Measurements from ENCODE around the gene RASAL3.

The RASAL3 gene

GRCh38 chr19:15471639-15472101 lies 7.3 kb upstream of the RASAL3 start:
- no peak for FAIRE-seq

- FAIRE-seq: no peak
Observed at GRCh38 chr19:15469513-15470297, 5.4 kb upstream of the RASAL3 start.

DNA sequence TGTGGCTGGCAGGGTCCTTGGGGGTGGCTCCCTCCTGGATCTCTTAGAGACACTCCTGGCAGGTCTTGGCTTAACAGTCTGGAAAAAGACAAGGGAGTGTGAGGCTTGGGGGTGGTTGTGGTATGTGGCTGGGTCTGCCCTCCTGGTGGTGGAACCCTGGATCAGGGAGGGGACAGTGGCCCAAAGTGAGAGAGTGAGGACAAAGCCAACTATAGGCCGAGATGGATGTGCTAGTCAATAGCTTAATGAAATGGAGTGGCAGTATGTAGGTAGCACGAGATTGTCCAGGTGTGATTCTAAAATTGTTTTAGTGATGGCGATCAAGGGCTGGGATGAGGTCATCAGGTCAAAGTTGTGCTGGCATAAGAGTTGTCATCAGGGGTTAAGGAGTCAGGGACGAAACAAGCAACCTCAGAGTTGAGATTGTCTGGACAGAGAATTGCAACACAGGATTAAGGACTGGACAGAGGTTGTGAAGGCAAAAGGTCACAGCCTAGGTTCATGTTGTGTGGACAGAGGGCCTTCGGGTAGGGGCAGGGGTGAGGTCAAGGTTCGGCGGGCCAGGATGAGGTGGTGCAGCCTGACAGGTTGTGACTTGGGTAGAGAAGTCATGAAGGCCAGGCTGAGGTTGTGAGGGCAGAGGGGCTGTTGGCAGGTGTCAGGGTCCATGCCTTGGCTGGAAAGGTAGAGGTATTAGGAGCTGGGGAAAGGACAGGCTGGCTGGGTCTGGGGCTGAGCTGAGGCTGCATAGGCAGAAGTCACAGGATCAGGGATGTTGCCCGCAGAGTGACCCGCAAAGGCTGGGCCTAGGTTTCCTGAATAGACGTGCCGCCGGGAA lies 4.5 kb upstream of the RASAL3 start:
- FAIRE-seq: no peak

DNA sequence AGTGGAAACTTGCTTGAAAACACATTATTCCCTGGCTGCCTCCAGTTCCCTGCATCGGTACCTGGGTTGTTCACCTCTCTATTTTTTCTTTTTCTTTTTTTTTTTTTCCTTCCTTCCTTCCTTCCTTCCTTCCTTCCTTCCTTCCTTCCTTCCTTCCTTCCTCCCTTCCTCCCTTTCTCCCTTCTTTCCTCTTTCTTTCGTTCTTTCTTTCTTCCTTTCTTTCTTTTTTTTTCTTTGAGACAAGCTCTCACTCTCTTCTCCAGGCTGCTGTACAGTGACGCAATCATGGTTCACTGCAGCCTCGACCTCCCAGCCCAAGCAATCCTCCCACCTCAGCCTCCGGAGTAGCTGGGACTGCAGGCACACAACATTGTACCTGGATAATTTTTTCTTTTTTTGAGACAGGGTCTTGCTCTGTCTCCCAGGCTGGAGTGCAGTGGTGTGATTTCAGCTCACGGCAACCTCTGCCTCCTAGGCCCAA lies 3.4 kb upstream of the RASAL3 start:
- FAIRE-seq: no peak

DNA sequence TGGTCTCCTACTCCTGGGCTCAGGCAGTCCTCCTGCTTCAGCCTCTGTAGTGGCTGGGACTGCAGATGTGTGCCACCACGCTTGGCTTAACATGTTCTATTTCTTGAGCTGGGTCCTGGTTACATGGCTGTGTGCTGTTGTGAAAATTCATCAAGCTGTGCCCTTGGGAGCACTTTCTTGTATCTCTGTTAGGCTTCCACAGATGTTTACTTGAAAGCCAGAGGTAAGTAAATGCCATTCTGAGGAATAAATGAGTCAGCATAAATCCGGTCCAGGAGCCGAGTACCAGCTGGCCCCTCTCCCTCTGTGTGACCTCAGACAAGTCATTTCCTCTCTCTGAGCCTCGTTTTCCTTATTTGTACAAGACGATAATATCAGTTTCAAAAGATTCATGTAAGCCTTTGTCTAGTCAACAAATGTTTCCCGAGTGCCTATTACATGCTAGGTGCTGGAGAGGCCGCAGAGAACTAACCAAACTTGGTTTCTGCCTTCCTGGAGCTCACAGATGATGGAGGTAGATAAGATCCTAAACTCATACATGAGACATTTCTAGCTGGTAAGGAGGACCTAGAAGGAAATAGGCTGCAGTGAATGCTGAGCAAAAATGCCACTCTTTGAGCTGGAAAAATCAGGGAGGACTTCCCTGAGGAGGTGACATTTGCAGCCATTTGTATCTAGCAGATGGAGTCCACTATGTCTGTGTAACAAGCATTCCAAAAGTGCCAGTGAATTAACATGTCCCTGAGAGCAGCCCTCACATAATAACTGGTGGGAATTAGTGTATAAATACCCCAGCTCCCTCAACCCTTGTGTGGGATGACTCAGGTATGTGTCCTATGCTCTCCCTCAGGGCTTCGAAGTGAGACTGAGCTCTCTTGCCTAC lies 2.7 kb upstream of the RASAL3 start:
- no peak for FAIRE-seq

DNA sequence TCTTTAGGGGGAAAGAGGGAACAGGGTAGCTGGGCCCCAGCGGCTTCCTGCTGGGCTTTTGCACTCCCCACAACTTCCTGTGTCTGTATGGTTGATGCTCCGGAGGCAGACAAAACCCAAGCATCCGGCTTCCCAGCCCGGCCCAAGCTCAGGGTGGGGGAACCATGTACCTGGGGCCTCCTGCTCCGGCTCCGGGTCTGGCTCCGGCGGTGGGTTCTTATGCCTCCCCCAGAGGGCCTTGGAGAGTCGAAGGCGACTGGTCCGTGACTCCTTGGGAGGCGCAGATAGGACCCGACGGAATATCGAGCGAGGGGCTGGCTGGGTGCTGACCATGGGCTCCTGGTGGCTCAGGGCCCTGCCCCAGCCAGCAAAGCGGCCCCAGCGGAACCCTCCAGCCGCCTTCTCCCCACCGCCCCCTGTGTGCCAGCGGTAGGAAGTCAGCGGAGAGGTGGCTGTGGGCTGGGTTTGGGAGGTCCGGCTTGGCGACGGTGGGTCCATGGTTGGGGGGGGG lies 428 bp downstream of the RASAL3 start:
- no peak for FAIRE-seq

DNA sequence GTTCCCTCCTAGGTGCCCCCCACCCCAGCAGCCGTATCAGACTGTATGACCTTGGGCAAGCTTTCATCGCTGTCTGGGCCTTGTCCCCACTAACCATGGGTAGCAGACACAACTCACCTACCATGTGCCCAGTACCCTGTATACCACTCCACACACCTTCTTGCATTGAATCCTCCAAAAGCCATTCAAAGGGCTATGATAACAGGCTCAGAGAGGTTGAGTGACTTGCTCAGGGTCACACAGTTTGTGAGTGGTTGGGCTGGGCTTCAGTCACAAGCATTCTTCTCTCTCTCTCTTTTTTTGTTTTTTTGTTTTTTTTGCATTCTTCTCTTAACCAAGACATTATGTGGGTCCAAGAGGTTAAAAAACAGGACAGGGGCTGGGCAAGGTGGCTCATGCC lies 2.6 kb downstream of the RASAL3 start:
- no peak for FAIRE-seq

DNA sequence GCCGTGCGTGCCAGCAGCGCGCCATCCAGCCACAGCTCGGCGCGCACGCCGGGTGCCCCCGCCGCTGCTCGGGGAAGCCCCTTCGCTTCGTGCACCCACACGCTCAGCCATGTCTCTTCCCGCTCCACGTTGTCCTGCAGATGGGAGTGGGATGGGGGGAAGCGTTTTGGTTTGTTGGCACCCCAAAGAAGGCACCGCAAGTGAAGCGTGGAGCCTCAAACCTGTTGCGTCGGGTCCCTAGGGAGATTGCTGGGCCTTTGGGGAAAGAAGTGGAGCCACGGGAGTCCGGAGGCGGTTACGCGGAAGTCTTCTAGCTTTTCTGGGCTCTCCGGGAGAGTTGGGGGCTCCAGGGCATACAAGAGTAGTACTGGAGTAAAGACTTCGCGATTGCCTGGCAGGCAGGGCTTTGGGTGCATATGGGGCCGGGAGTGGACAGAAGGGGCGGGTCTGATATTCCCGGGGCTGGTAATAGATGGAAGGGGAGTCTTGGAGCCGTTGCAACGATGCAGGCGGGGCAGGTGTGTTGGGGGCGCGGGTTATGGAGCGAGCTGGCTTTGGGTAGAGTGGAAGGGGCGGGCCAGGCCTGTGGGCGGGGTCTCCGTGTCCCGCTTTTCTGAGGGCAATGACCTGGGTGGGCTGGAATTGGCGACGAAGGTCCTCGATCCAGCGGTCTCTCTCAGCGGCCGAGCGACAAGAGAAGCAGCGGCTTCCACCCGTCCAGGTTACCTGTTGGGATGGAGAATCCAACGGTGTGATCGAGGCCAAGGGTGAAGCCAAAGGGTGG lies 6.5 kb downstream of the RASAL3 start:
- no peak for FAIRE-seq

- FAIRE-seq: no peak
Observed at GRCh38 chr19:15456871-15457700, 7.3 kb downstream of the RASAL3 start.

DNA sequence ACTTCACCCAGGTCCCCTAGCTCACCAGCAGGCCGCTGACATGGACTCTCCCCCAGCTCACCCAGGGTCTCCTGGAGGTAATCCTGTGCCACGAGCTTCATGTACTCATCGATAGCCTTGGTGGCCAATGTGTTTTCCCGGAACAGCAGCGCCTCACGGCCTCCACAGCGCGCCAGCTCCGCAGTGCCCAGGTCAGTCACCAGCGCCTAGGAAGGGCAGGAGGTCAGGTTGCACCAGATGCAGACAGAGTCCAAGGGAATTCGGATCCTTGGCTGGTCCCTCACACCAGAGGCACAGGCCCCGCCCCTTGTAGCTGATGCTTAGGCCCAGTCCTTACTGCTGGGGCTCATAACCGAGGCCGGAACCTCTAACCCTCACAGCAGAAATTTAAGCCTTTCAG lies 7.9 kb downstream of the RASAL3 start:
- no peak for FAIRE-seq

DNA sequence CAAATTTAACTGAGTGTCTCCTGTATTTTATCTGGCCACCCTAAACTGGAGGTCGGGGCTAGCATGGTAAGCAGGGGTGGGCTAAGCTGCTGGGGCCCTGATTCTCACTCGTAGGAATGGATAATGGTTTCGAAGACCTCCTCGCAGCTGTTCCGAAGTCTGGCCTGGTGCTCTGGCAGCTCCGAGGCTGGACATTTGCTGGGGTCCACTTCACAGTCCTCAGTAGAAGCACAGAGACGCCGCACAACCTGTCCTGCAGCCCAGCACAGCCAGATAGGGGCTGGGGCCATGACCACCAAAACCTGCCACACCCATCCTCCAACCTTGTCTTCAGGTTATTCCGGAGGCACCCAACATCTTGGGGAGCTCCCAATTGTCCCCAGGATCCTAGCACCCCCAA lies 8.3 kb downstream of the RASAL3 start:
- FAIRE-seq: no peak

DNA sequence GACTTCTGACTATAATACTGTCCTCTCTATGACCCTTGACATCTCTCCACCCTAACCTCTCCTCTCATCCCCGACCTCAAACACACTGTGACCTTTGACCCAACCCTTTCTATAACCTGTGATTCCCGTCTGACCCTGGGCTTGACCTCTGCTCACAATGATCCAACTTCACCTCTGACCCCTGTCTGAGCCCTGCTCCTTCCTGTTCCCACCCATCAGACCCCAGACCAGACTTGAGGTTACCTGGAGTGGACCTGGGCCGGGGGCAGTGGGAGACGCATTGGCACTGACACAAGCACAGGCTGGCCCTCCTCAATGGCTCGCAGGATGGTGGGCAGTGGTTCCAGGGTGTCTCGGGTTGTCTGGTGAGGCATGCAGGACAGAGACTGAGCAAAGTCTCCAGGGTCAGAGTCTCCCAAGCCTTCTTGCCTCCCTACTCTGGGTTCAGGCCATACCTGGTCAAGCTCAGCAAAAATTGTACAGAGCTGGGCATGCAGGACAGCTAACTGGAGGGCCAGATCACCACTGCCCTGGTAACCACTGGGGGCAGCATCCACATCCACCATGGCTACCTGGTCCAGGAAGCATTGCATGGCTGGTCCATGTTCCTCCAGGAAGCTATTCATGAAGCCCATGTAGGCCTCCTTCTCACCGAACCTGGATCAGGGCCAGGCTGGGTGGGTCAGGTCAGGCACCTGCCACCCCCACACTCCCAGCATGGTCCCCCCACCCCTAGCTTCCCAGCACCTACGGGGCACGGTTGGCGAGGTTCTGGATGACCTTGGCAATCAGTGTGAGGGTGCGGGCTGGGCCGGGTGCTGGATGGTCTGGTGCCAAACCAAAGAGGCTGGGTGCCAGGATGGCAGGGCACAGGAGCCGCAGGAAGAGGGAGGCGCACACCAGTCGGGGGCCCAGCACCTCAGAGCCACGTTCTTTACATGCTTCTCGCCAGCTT lies 10.2 kb downstream of the RASAL3 start:
- no peak for FAIRE-seq

DNA sequence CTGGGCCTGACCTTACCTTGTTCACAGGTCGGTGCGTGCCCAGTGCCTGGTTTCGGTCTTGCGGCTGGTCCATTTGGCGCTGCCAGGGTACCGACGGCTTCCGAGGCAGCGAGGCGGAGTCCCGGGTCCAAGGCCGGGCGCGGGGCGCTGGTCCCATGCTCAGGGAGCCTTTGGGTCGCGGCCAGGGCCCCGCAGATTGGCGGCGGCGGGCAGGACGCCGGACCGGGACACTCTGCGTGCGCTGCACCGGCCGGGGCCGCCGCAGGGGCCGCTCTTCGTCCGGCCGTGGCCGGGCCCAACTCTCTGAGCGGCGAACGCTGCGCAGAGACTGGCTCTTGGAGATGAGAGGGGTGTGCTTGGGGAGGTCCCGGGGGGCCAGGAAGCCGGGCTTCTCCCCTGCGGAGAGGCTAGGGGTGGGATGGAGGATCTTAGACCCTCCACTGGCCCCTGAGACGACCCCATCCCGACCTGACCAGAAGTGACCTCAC lies 11.2 kb downstream of the RASAL3 start:
- no peak for FAIRE-seq

DNA sequence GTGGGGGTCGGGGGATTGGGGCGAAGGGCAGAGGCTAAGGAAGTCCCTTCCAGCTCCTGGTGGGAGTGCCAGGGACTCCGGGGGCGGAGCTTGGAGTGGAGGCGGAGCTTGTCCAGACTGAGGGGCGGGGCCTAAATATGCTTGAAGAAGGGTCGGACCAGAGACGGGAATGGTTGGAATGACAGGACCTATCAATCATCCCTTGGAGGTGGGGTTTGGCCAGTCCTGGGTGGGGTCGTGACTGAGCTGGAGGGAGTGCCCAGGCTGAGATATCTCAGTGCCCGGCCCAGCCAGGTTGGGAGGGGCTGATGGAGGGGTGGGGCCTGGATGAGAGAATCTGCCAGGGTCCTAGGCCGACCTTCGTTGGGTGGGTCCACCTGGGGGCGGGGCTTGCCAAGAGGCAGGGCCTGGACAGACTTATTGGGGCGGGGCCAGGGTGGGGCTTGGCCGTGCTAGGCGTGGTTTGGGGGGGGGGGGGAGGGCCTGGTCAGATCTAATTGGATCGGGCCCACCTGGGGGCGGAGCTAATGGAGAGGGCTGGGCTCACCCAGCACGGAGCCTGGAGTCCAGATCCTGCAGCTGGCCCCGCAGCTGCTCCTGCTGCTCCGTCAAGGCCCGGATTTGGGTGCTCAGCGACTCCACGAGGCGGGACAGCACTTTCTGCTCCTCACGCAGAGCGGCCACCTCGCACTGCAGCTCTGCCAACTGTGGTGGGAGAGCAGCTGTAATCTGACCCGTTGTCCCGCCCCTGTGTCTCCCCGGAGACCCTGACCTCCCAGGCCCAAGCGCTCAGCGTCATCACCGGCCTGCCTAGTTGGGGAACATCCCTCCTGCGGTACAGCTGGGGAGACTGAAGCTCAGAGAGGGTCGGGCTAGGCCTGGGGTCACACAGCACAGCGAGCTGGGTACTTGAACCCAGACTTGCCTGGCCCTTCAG lies 12.0 kb downstream of the RASAL3 start:
- FAIRE-seq: no peak

DNA sequence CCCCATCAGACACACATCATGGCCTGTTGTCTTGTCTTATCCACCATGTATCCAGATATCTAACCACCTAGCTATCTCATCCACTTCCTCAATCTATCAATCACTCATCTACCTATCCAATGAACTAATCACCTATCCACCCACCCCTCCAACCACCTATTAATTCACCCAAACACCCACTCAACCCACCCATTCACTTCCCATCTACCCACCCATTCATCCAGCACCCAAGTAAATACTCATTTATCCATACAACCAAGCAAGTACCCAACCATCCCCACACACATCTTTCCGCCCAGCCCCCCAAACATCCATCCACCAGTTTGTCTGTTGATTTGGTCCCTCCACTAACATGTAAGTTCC lies 13.8 kb downstream of the RASAL3 start:
- FAIRE-seq: no peak

- no peak for FAIRE-seq
Observed at GRCh38 chr19:15449620-15450527, 14.5 kb downstream of the RASAL3 start, which contains the start of gene WIZ. TSS of gene WIZ (minus strand) at chr19:15449956. CDS start at chr19:15448307, 1,649 bp downstream.

Measured in colon (tissue), 2 donors.